Osteocyte (in vitro differentiated cells): ENCODE results near the gene HRCT1. TPM values are rescaled to one million over a fixed set of nuclear protein-coding genes. Genes with fewer than 3 reads are reported as not detected.

Experiments used
- DNase-seq: peaks from one replicate; pipeline ENCODE4 v3.0.0; 2021; ENCODE audit warnings: mixed read lengths; ENCODE audit not compliant: unreplicated experiment; ENCODE audit errors: extremely low spot score
- H3K27ac Mint-ChIP-seq: one replicate; pipeline ENCODE4 v1.8.0; 2021; ENCODE audit warnings: mild to moderate bottlenecking, mixed read lengths; ENCODE audit not compliant: unreplicated experiment
- H3K27me3 Mint-ChIP-seq: one replicate; pipeline ENCODE4 v1.8.0; 2021; ENCODE audit warnings: mixed read lengths; ENCODE audit not compliant: unreplicated experiment
- H3K36me3 Mint-ChIP-seq: one replicate; pipeline ENCODE4 v1.8.0; 2021; ENCODE audit warnings: mixed read lengths; ENCODE audit not compliant: unreplicated experiment
- H3K4me1 Mint-ChIP-seq: one replicate; pipeline ENCODE4 v1.8.0; 2021; ENCODE audit warnings: mixed read lengths; ENCODE audit not compliant: unreplicated experiment
- H3K4me3 Mint-ChIP-seq: one replicate; pipeline ENCODE4 v1.8.0; 2021; ENCODE audit warnings: mild to moderate bottlenecking, moderate library complexity, mixed read lengths; ENCODE audit not compliant: unreplicated experiment
- H3K9me3 Mint-ChIP-seq: one replicate; pipeline ENCODE4 v1.8.0; 2021; ENCODE audit warnings: mixed read lengths; ENCODE audit not compliant: unreplicated experiment
- CTCF ChIP-seq: fragments of 200-600 bp; sonication (generic); IDR thresholded peaks from 2 replicates; pipeline ENCODE4 v1.5.0; 2021; ENCODE audit warnings: antibody characterized with exemption, mild to moderate bottlenecking, moderate library complexity
- total RNA-seq: library from RNA; stranded (reverse); gene quantifications from 2 replicates; pipeline ENCODE4 v1.2.1, GENCODE V29; 2021

The HRCT1 gene
- total RNA-seq, 1 donor from 2014 or later = 3.7 TPM

- no peak for DNase-seq
- no peak overlapping the region for H3K27ac Mint-ChIP-seq
- peaks cover 4% of the 10 kb centered on the region for H3K4me1 Mint-ChIP-seq
- H3K4me3 Mint-ChIP-seq = no peak overlapping the region
- H3K9me3 Mint-ChIP-seq = no peaks in the 10 kb centered on the region
- no peak for TF ChIP-seq CTCF
- H3K36me3 Mint-ChIP-seq = no peaks in the 10 kb centered on the region
- H3K27me3 Mint-ChIP-seq = peaks cover 2% of the 10 kb centered on the region
These were observed 50.6 kb downstream of the HRCT1 start for GRCh38 chr9:35956651-35957050.

Other genes starting within 250 kb of the HRCT1 start
- gene RMRP, start 248.2 kb upstream of the HRCT1 start, total RNA-seq = 14,337 and 15,426 TPM in 2 replicates
- gene CCDC107, start 247.9 kb upstream of the HRCT1 start, total RNA-seq = 30.0 and 31.3 TPM in 2 replicates
- 0.86 and 1.6 TPM in 2 replicates for gene ARHGEF39, start 241.0 kb upstream of the HRCT1 start, total RNA-seq
- not detected in 2 replicates for gene CA9, start 232.3 kb upstream of the HRCT1 start, total RNA-seq
- gene TPM2, start 216.3 kb upstream of the HRCT1 start, total RNA-seq = 476 and 515 TPM in 2 replicates
- gene TLN1, start 174.0 kb upstream of the HRCT1 start, total RNA-seq = 433 and 439 TPM in 2 replicates
- 39.0 and 45.4 TPM in 2 replicates for gene CREB3, start 173.5 kb upstream of the HRCT1 start, total RNA-seq
- gene GBA2, start 157.0 kb upstream of the HRCT1 start, total RNA-seq = 64.0 and 69.8 TPM in 2 replicates
- 35.9 and 38.4 TPM in 2 replicates for gene RGP1, start 156.9 kb upstream of the HRCT1 start, total RNA-seq
- gene MSMP, start 151.9 kb upstream of the HRCT1 start, total RNA-seq = 0.56 TPM in 1 of 2 replicates, not detected in the other
- gene NPR2, start 114.6 kb upstream of the HRCT1 start, total RNA-seq = 26.8 and 28.1 TPM in 2 replicates
- 2.4 TPM in 2 replicates for gene SPAG8, start 93.9 kb upstream of the HRCT1 start, total RNA-seq
- 35.4 and 36.0 TPM in 2 replicates for gene HINT2, start 91.2 kb upstream of the HRCT1 start, total RNA-seq
- not detected in 2 replicates for gene FAM221B, start 77.5 kb upstream of the HRCT1 start, total RNA-seq
- 25.6 and 29.9 TPM in 2 replicates for gene TMEM8B, start 77.0 kb upstream of the HRCT1 start, total RNA-seq
- not detected in 2 replicates for gene OR13J1, start 35.8 kb upstream of the HRCT1 start, total RNA-seq
- gene SPAAR, start 3.3 kb downstream of the HRCT1 start, total RNA-seq = 0.56 TPM in 1 of 2 replicates, not detected in the other
- gene OR2S2, start 52.0 kb downstream of the HRCT1 start, total RNA-seq = not detected in 2 replicates
- gene RECK, start 130.7 kb downstream of the HRCT1 start, total RNA-seq = 25.7 and 27.1 TPM in 2 replicates
- 29.1 and 30.6 TPM in 2 replicates for gene GLIPR2, start 230.5 kb downstream of the HRCT1 start, total RNA-seq